Activated T-helper 1 cell treated with anti-CD3 and anti-CD28 coated beads, Interleukin-12 subunit alpha, Interleukin-12 subunit beta, Interleukin-2, Interleukin-4 antibody, amounts not matched to agents 30 ng/mL and 10 ng/mL and 1 ng/mL, durations not matched to agents 14 hours and 24 hours and 36 hours (primary cell): ENCODE results near the gene EHMT1. TPM values are rescaled to one million over a fixed set of nuclear protein-coding genes. Genes with fewer than 3 reads are reported as not detected.

Experiments used
- DNase-seq: peaks from one replicate; pipeline ENCODE4 v3.0.0; 2021; ENCODE audit warnings: low spot score
- H3K27ac Mint-ChIP-seq: one replicate; pipeline ENCODE4 v1.8.0; 2021; ENCODE audit warnings: mild to moderate bottlenecking, mixed read lengths
- H3K27me3 Mint-ChIP-seq: one replicate; pipeline ENCODE4 v1.8.0; 2022; ENCODE audit warnings: mild to moderate bottlenecking, moderate library complexity, mixed read lengths; ENCODE audit not compliant: insufficient read depth
- H3K36me3 Mint-ChIP-seq: one replicate; pipeline ENCODE4 v1.8.0; 2021; ENCODE audit warnings: low read depth, mixed read lengths
- H3K4me1 Mint-ChIP-seq: one replicate; pipeline ENCODE4 v1.8.0; 2021; ENCODE audit warnings: low read depth, mixed read lengths
- H3K4me3 Mint-ChIP-seq: one replicate; pipeline ENCODE4 v1.8.0; 2021; ENCODE audit warnings: mild to moderate bottlenecking, moderate library complexity, mixed read lengths
- H3K9me3 Mint-ChIP-seq: one replicate; pipeline ENCODE4 v1.8.0; 2021; ENCODE audit warnings: mixed read lengths
- intact Hi-C: fragments of 100-400 bp; cut with micrococcal nuclease; formaldehyde crosslinking; loops from one replicate; pipeline ENCODE4 v1.15.1; 2024
- total RNA-seq: library from RNA; stranded (reverse); gene quantifications from 2 replicates; pipeline ENCODE4 v1.2.3, GENCODE V29; 2022

EHMT1 gene
- total RNA-seq, 1 donor from 2014 or later = 97.0 TPM

GRCh38 chr9:137838576-137838975, 219.8 kb downstream of the EHMT1 start:
- peaks cover 4% of the 10 kb centered on the region for H3K36me3 Mint-ChIP-seq
- no peak for DNase-seq
- H3K4me3 Mint-ChIP-seq = no peak overlapping the region
- no peaks in the 10 kb centered on the region for H3K27me3 Mint-ChIP-seq
- no peak overlapping the region for H3K27ac Mint-ChIP-seq
- no peaks in the 10 kb centered on the region for H3K4me1 Mint-ChIP-seq
- H3K9me3 Mint-ChIP-seq = no peaks in the 10 kb centered on the region
- intact Hi-C loops = no loop called here

GRCh38 chr9:137843355-137843754, 224.6 kb downstream of the EHMT1 start:
- H3K9me3 Mint-ChIP-seq = no peaks in the 10 kb centered on the region

GRCh38 chr9:137851516-137852267, 232.9 kb downstream of the EHMT1 start:
- intact Hi-C loops = no loop called here
- H3K36me3 Mint-ChIP-seq = no peaks in the 10 kb centered on the region
- H3K9me3 Mint-ChIP-seq = peaks cover 24% of the 10 kb centered on the region

More at GRCh38 chr9:137843355-137843754, 224.6 kb downstream of the EHMT1 start:
- H3K36me3 Mint-ChIP-seq = no peaks in the 10 kb centered on the region
- DNase-seq = no peak
- no peak overlapping the region for H3K27ac Mint-ChIP-seq
- H3K27me3 Mint-ChIP-seq = no peaks in the 10 kb centered on the region
- H3K4me3 Mint-ChIP-seq = no peak overlapping the region
- no peaks in the 10 kb centered on the region for H3K4me1 Mint-ChIP-seq
- intact Hi-C loops = no loop called here

DNA sequence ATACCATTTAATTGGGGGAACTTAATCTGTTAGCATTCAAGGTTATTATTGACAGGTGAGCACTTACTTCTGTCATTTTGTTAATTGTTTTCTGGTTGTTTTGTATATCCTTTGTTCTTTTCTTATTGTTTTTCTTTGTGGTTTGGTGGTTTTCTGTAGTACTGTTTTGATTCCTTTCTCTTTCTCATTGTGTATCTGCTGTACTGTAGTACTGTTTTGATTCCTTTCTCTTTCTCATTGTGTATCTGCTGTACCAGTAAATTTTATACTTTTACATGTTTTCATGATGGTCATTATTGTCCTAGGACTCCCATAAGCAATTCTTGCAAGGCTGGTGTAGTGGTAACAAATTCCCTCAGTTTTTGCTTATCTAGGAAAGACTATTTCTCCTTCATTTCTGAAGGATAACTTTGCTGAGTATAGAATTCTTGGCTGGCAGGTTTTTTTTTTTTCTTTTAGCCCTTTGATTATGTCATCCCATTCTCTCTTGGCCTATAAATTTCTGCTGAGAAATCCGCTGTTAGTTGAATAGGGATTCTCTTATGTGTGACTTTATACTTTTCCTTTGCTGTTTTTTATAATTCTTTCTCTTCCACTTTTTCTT, 234.7 kb downstream of the EHMT1 start:
- intact Hi-C loops = no loop called here
- DNase-seq = no peak
- H3K4me1 Mint-ChIP-seq = no peaks in the 10 kb centered on the region
- peaks cover 2% of the 10 kb centered on the region for H3K27me3 Mint-ChIP-seq
- H3K27ac Mint-ChIP-seq = no peak overlapping the region
- no peak overlapping the region for H3K4me3 Mint-ChIP-seq
- H3K36me3 Mint-ChIP-seq = no peaks in the 10 kb centered on the region
- peaks cover 24% of the 10 kb centered on the region for H3K9me3 Mint-ChIP-seq

More at GRCh38 chr9:137851516-137852267, 232.9 kb downstream of the EHMT1 start:
- H3K4me1 Mint-ChIP-seq = no peaks in the 10 kb centered on the region
- no peak overlapping the region for H3K4me3 Mint-ChIP-seq
- peaks cover 2% of the 10 kb centered on the region for H3K27me3 Mint-ChIP-seq
- no peak for DNase-seq
- H3K27ac Mint-ChIP-seq = no peak overlapping the region

DNA sequence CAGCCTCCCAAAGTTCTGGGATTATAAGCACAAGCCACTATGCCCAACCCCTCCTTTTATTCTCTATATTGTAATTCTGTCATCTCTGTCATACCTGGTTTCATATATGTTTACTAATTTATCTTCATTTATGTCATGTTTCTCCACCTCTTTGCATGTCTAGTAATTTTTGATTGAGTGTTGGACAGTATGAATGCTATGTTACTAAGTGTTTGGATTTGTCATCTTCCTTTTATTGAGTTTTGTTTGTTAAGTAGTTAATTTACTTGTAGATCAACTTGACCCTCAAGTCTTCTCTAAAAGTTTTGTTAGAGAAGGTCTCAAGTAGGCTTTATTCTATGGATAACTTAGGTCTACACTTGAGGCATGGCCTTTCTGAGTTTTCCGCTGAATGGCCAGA, 241.6 kb downstream of the EHMT1 start:
- H3K4me3 Mint-ChIP-seq = no peak overlapping the region
- no peaks in the 10 kb centered on the region for H3K27me3 Mint-ChIP-seq
- H3K36me3 Mint-ChIP-seq = no peaks in the 10 kb centered on the region
- intact Hi-C loops = no loop called here
- no peak overlapping the region for H3K27ac Mint-ChIP-seq
- no peaks in the 10 kb centered on the region for H3K4me1 Mint-ChIP-seq
- DNase-seq = no peak
- peaks cover 25% of the 10 kb centered on the region for H3K9me3 Mint-ChIP-seq

GRCh38 chr9:137865581-137866145, 246.9 kb downstream of the EHMT1 start:
- H3K36me3 Mint-ChIP-seq = no peaks in the 10 kb centered on the region
- H3K9me3 Mint-ChIP-seq = peaks cover 11% of the 10 kb centered on the region
- DNase-seq = no peak
- peaks cover 1% of the 10 kb centered on the region for H3K27me3 Mint-ChIP-seq
- H3K27ac Mint-ChIP-seq = no peak overlapping the region
- intact Hi-C loops = no loop called here
- H3K4me3 Mint-ChIP-seq = no peak overlapping the region
- H3K4me1 Mint-ChIP-seq = no peaks in the 10 kb centered on the region

DNA sequence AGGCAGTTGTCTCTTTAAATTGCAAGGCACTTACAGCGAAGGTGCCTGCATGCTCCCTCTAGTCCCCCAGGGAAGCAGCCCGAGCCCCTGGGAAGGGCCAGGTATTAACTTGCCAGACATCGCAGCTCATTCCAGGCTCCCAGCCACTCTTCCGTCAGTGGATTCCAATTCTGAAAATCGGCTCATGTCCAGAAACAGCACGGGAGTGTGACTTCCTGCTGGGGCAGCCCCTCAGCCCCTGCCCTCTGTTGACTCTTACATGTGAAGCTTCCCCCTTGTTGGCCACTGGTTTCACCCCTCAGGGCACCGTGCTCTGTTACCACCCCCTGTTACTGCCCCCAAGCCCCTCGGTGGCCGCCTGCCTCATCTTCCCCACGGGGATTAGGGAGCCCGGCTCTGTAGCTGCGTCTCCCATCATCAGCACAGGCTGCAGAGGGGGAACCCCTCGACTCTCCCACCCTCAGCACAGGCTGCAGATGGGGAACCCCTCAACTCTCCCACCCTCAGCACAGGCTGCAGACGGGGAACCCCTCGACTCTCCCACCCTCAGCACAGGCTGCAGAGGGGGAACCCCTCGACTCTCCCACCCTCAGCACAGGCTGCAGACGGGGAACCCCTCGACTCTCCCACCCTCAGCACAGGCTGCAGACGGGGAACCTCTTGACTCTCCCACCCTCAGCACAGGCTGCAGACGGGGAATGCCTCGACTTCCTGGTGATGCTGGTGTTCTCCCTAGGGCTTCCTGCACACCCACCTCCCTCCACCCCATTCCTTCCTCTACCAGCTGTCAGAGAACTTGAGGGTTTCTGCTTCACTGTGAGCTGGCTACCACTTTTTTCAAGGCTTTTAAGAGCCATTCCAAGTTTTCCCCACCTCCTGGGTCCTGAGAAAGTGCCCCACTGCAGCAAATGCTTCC, 247.7 kb downstream of the EHMT1 start:
- Mint-ChIP-seq H3K27me3 (peaks cover 4% of the 10 kb centered on the region), H3K27ac (no peak overlapping the region), H3K9me3 (peaks cover 7% of the 10 kb centered on the region), H3K36me3 (no peaks in the 10 kb centered on the region), H3K4me1 (no peaks in the 10 kb centered on the region), H3K4me3 (no peak overlapping the region)
- intact Hi-C loops = no loop called here
- DNase-seq = no peak

GRCh38 chr9:137870432-137870831, 251.6 kb downstream of the EHMT1 start:
- intact Hi-C loops = no loop called here
- Mint-ChIP-seq H3K4me1 (no peaks in the 10 kb centered on the region), H3K27me3 (peaks cover 4% of the 10 kb centered on the region), H3K27ac (no peak overlapping the region), H3K36me3 (no peaks in the 10 kb centered on the region), H3K9me3 (no peaks in the 10 kb centered on the region), H3K4me3 (no peak overlapping the region)
- no peak for DNase-seq

- H3K36me3 Mint-ChIP-seq = peaks cover 2% of the 10 kb centered on the region
- H3K9me3 Mint-ChIP-seq = peaks cover 3% of the 10 kb centered on the region
- DNase-seq = no peak
- H3K4me1 Mint-ChIP-seq = no peaks in the 10 kb centered on the region
- intact Hi-C loops = no loop called here
- peaks cover 11% of the 10 kb centered on the region for H3K27me3 Mint-ChIP-seq
- no peak overlapping the region for H3K4me3 Mint-ChIP-seq
- H3K27ac Mint-ChIP-seq = no peak overlapping the region
Observed at GRCh38 chr9:137872296-137872695, 253.5 kb downstream of the EHMT1 start.

DNA sequence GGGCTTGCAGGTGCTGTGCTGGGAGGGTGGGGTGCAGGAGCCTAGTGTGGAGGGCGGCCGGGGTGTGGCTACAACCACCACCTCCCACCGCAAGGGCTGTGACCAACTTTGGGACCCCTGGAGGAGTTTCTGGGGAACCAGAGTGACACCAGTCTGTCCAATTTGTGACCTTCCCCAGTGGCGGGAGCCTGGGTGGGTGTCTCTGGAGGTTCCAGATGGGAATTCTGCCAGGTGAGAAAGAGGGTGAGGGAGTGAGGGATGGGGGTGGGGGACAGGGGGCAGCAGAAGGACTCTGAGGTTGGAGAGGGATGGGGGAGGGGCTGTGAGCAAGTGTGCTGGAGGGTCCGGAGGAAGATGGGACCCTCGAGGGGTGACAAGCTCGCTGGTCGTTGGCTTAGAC, 254.6 kb downstream of the EHMT1 start:
- peaks cover 2% of the 10 kb centered on the region for H3K36me3 Mint-ChIP-seq
- intact Hi-C loops = no loop called here

DNA sequence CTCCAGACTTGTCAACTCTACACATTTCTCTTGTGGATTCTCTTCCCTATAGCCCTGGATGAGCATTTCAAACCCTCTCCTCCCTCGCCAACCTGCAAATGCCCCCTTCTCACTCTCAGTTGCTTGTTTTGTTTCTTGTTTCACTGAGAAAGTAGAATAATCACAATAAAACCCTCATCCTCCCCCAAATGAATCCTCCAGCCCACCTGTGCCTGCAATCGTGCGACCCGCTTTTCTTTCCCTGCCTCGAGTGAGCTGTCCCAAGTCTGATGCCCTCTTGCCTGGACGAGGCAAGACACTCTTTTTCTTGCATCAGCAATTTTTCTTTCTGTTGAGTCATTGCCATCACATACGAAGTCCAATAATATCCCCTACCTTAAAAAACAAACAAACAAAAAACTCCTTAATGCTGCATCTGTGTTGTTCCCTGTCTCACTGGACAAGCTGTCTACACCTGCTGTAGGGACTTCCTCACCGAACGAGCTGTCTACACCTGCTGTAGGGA, 255.1 kb downstream of the EHMT1 start:
- no peaks in the 10 kb centered on the region for H3K4me1 Mint-ChIP-seq
- no peak for DNase-seq
- intact Hi-C loops = no loop called here
- H3K36me3 Mint-ChIP-seq = peaks cover 2% of the 10 kb centered on the region
- no peak overlapping the region for H3K27ac Mint-ChIP-seq
- H3K4me3 Mint-ChIP-seq = no peak overlapping the region
- H3K9me3 Mint-ChIP-seq = peaks cover 3% of the 10 kb centered on the region
- peaks cover 11% of the 10 kb centered on the region for H3K27me3 Mint-ChIP-seq

More for the DNA sequence above, 254.6 kb downstream of the EHMT1 start:
- Mint-ChIP-seq H3K9me3 (peaks cover 3% of the 10 kb centered on the region), H3K27ac (no peak overlapping the region), H3K27me3 (peaks cover 11% of the 10 kb centered on the region), H3K4me3 (no peak overlapping the region), H3K4me1 (no peaks in the 10 kb centered on the region)
- no peak for DNase-seq

- H3K4me3 Mint-ChIP-seq = no peak overlapping the region
- intact Hi-C loops = no loop called here
- peaks cover 3% of the 10 kb centered on the region for H3K9me3 Mint-ChIP-seq
- H3K36me3 Mint-ChIP-seq = peaks cover 2% of the 10 kb centered on the region
- H3K27me3 Mint-ChIP-seq = peaks cover 11% of the 10 kb centered on the region
- no peak for DNase-seq
- H3K27ac Mint-ChIP-seq = no peak overlapping the region
- H3K4me1 Mint-ChIP-seq = no peaks in the 10 kb centered on the region
Observed at GRCh38 chr9:137875354-137875753, 256.5 kb downstream of the EHMT1 start.
